Mucosa of rectum (tissue), 2 donors: ENCODE results near the gene MON2.

ENCODE experiments used
- H3K27ac ChIP-seq, 2 donors: one replicate each; pipeline ENCODE4 v1.7.0; 2013; ENCODE audit warnings: inconsistent platforms in 2 of 2, low read depth in 2 of 2, low read length in 2 of 2
- H3K27me3 ChIP-seq, 2 donors: one replicate each; pipeline ENCODE4 v1.7.0; 2013; ENCODE audit warnings: low read length in 2 of 2; ENCODE audit not compliant: control insufficient read depth in 2 of 2, insufficient read depth in 2 of 2
- H3K36me3 ChIP-seq, 2 donors: one replicate each; pipeline ENCODE4 v1.7.0; 2013; ENCODE audit warnings: low read length in 2 of 2; ENCODE audit not compliant: control insufficient read depth in 2 of 2, insufficient read depth in 2 of 2
- H3K4me1 ChIP-seq, 2 donors: one replicate each; pipeline ENCODE4 v1.7.0; 2013; ENCODE audit warnings: low read length in 2 of 2, mild to moderate bottlenecking in 1 of 2; ENCODE audit not compliant: control insufficient read depth in 2 of 2, insufficient read depth in 2 of 2
- H3K4me3 ChIP-seq, 2 donors: one replicate each; pipeline ENCODE4 v1.7.0; 2013; ENCODE audit warnings: low read length in 2 of 2
- H3K9ac ChIP-seq, 2 donors: one replicate each; pipeline ENCODE4 v1.7.0; 2013; ENCODE audit warnings: low read length in 2 of 2, low read depth in 1 of 2, mild to moderate bottlenecking in 1 of 2
- H3K9me3 ChIP-seq, 2 donors: one replicate each; pipeline ENCODE4 v1.7.0; 2013; ENCODE audit warnings: low read length in 2 of 2; ENCODE audit not compliant: control insufficient read depth in 2 of 2
- donor health status: healthy.
- donor health status: Normal muscosa, but diverticular disease.

MON2 gene

DNA sequence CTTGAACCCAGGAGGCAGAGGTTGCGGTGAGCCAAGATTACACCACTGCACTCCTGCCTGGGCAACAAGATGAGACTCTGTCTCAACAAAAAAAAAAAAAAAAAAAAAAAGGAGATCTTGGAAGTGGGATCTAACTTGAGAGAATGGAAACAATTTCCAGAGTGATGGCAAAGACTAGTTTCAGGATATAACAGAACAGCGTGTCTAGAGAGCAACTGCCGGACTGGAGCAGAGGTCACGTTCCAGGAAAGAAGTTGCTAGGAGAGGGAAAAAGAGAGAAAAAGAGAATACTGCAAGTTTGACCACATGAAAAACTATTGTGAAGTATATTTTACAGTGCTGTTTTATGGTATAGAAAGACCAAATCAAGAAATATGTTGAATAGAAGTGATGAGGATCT lies 118.0 kb downstream of the MON2 start:
- Histone ChIP-seq H3K27me3 (no peaks in the 10 kb centered on the region), H3K9me3 (no peaks in the 10 kb centered on the region), H3K27ac (no peak overlapping the region), H3K4me1 (no peaks in the 10 kb centered on the region), H3K36me3 (peaks cover 11 to 13% of the 10 kb centered on the region in 2 donors), H3K9ac (no peak overlapping the region), H3K4me3 (no peak overlapping the region)

DNA sequence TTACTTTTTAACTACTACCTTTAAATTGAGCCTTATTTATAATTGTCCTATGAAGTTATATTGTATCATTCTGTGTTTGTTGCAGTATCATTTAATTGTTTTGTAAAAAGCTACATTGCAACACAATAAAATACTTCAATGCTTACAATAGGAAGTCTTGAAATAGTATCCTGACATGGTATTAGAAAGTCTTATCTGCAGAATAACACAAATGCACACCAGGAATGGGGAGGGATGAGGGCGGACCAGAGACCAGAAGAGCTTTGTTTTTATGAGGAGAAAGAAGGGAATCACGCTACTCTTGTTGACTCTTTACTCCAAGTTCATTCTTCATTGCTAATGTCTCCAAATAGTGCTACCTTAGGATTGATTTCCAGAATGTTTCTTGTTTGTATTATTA lies 120.2 kb downstream of the MON2 start:
- Histone ChIP-seq H3K36me3 (peaks cover 13 to 19% of the 10 kb centered on the region in 2 donors), H3K27ac (no peak overlapping the region), H3K4me3 (no peak overlapping the region), H3K4me1 (no peaks in the 10 kb centered on the region), H3K9ac (no peak overlapping the region), H3K9me3 (no peaks in the 10 kb centered on the region), H3K27me3 (no peaks in the 10 kb centered on the region)

DNA sequence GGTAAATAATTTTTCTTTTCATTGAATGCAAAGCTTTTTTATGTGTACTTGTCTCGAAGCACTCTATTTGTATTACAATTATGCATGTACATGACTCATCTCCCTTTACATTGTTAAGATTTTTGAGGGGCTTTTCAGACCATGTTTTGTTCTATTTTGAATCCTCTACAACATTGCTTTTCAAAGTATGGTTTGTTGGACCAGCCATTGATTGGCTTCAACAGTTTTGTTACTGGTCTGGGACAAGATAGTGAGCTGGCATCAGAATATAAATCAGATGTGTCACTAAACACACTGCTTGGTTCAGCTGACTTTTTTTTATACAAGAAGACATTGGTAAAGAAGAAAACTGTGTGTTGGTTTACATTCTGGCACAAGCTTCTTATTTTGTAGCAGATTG lies 122.3 kb downstream of the MON2 start:
- no peaks in the 10 kb centered on the region for H3K4me1 ChIP-seq
- H3K4me3 ChIP-seq, result no peak overlapping the region
- H3K27ac ChIP-seq, result no peak overlapping the region
- peaks cover 13 to 25% of the 10 kb centered on the region in 2 donors for H3K36me3 ChIP-seq
- H3K9me3 ChIP-seq, result no peaks in the 10 kb centered on the region
- H3K27me3 ChIP-seq, result no peaks in the 10 kb centered on the region
- no peak overlapping the region for H3K9ac ChIP-seq

DNA sequence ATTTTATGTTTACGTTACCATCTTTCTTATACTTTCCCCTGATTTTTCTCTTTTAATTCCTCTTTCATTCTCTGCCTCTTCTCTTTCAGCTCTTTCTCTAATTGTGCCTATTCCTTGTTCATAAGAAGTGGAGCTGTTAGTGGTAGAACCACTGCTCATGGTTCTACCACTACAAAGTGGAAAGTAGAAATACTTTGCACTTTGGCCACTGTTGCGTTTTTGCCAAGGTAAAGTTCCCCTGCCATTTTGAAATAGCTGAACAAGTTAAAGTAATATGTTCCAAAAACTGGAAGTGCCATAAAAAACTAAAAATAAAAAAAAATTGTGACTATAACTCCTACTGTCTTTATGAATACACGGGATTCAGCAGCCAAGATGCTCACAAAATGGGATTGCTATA lies 130.6 kb downstream of the MON2 start:
- Histone ChIP-seq H3K4me1 (peaks cover 3 to 6% of the 10 kb centered on the region in 2 donors), H3K27ac (no peak overlapping the region), H3K27me3 (no peaks in the 10 kb centered on the region), H3K9ac (no peak overlapping the region), H3K36me3 (peaks cover 0 to 6% of the 10 kb centered on the region in 2 donors), H3K9me3 (no peaks in the 10 kb centered on the region), H3K4me3 (no peak overlapping the region)

DNA sequence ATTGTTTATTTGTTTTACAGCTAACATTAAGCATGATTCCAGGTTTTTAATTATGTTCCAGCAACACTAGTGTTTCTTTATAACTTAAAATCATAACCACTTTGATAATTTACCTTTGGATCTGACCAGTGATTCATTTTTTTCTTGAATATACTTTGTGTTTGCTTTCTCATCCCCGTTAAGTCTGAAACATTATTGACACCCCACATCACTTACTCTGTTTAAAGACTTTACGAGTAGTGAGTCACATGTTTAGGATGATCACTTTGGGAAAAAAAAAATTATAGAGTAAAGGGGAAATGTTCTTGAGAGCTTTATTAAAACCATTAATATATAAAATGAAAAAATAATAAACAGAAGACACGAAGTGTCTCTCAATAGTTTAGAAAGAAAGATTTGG lies 132.2 kb downstream of the MON2 start:
- peaks cover 3 to 6% of the 10 kb centered on the region in 2 donors for H3K4me1 ChIP-seq
- H3K27me3 ChIP-seq, result no peaks in the 10 kb centered on the region
- H3K9me3 ChIP-seq, result no peaks in the 10 kb centered on the region
- no peak overlapping the region for H3K9ac ChIP-seq
- no peak overlapping the region for H3K4me3 ChIP-seq
- H3K27ac ChIP-seq, result no peak overlapping the region
- no peaks in the 10 kb centered on the region for H3K36me3 ChIP-seq

DNA sequence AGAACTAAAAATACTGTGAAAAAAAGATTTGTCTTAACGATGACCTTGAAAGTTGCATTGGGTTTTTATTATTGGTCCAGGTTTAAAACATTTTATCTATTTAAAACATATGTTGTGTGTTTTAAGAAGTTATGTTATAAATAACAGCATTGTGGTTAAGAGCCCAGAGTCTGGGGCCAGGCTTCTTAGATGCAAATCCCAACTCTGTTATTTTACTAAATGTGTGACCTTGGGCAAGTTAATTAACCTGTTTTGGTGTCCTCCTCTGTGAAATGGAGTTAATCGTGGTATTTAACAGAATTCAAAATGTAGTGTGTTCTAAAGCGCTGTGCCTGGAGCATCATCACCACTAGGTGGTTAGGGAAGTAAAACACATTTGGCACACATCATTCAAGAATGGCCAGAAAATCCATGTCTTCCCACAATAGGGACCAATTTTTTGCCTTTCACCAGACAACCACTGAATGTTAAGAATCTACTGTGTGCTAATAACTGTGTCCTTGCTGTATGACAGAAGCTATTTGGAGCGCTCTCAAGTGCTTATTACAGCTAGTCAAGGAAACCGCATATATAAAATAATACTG lies 133.3 kb downstream of the MON2 start:
- no peak overlapping the region for H3K27ac ChIP-seq

DNA sequence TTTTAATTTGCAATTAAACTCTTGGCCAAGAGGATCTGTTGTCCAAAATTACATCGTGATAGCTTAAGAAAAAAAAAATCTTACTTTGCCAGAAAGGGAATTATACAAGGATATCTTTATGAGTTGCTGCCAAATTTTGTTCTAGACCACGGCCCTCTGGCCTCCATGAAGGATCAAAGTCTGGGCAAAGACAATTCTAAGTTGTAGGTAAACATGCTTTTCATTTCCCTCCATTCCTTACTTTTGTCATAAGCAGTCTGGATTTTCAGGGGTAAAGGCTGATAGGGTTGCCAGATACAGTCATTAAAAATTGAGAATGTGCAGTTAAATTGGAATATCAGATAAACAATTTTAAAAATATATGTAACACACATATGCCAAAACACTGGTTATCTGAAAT lies 135.1 kb downstream of the MON2 start:
- Histone ChIP-seq H3K27me3 (no peaks in the 10 kb centered on the region), H3K9ac (peak overlapping the region in 1 of 2 donors; percentile 89), H3K4me3 (peak overlapping the region; percentile 84 to 86), H3K27ac (peak overlapping the region; percentile 98 to 99), H3K36me3 (no peaks in the 10 kb centered on the region), H3K4me1 (peaks cover 0 to 3% of the 10 kb centered on the region in 2 donors), H3K9me3 (no peaks in the 10 kb centered on the region)

More for the DNA sequence above, 133.3 kb downstream of the MON2 start:
- Histone ChIP-seq H3K9ac (no peak overlapping the region), H3K4me3 (no peak overlapping the region), H3K4me1 (peaks cover 1 to 3% of the 10 kb centered on the region in 2 donors), H3K36me3 (no peaks in the 10 kb centered on the region), H3K27me3 (no peaks in the 10 kb centered on the region), H3K9me3 (no peaks in the 10 kb centered on the region)

DNA sequence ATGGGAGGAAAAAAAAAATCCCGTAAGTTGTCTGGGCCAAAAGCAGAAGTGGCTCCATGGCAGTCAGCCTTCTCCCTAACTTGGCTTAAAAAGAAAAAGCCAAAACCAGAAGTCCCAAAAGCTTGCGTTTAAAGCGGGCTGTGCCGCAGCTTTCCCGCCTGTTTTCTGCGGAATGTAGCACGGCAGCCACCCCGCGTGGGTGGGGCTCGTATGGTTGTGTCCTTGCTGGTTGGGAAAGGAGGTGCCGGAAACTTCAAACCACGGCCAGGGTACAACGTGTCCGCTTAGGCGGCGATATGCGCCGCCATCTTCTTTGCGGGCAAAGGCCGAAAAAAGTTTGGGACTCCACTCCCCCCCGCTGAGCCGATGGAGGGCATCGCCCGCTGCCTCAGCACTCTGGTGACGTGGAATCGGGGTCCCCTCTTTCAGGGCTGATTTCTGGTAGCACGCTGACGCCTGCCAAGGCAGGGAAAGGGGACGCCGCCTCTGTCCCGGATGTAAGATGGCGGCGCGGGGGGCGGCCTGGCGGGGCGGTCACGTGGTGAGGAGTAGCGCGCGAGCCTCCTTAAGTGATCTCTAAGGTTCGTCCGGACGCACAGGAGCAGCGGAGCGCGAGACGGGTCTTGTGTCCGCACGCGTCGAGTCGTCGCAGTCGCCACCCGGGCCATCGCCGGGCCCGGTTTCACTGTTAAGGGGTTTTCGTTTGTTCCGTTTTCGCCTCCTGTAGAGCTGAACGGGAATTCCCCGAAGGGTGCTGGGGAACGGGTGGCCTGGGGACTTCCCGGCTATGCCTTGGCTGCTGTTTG lies 135.8 kb downstream of the MON2 start:
- Histone ChIP-seq H3K9me3 (no peaks in the 10 kb centered on the region), H3K27ac (peak overlapping the region; percentile 98 to 99), H3K27me3 (no peaks in the 10 kb centered on the region), H3K9ac (peak overlapping the region; percentile 83 to 89), H3K4me3 (peak overlapping the region; percentile 84 to 86), H3K4me1 (peaks cover 0 to 3% of the 10 kb centered on the region in 2 donors), H3K36me3 (no peaks in the 10 kb centered on the region)

DNA sequence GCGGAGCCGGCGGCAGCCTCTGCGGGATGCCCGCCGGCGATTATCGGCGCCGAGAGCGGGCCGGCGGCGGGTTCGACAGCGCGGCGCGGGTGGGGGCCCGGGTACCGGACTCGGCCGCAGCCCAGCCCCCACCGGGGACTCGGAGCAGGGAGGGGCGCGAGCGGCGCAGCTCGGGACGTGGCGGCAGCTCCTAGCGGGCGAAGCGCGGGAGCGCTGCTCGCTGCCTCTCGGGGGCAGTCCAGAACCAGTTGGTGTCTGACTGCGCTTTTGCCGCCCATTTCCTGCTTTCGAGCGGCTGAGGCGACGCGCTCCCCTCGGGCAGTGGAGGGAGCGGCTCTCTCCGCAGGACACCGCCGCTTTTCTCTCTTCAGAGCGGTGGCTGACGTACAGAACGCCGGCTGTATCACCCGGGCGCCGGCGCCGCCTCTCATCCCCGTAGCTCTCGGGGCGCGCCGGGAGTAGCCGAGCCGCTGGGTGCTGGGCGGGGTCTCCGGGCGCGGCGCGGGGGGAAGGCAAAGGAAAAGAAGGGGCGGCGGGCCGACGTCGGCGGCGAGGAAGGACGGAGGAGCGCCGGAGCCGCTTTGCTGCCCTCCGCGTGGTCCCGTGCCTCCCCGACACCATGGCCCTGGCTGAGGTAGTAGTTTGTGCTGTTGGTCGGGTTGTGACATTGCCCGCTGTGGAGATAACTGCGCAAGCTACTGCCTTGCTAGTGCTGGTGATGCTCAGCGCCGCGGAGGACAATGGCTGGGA lies 136.6 kb downstream of the MON2 start:
- no peaks in the 10 kb centered on the region for H3K9me3 ChIP-seq
- peak overlapping the region; percentile 98 to 99 for H3K27ac ChIP-seq
- no peaks in the 10 kb centered on the region for H3K36me3 ChIP-seq
- peaks cover 0 to 3% of the 10 kb centered on the region in 2 donors for H3K4me1 ChIP-seq
- H3K27me3 ChIP-seq, result no peaks in the 10 kb centered on the region
- H3K9ac ChIP-seq, result peak overlapping the region; percentile 83 to 89
- H3K4me3 ChIP-seq, result peak overlapping the region; percentile 84 to 86

DNA sequence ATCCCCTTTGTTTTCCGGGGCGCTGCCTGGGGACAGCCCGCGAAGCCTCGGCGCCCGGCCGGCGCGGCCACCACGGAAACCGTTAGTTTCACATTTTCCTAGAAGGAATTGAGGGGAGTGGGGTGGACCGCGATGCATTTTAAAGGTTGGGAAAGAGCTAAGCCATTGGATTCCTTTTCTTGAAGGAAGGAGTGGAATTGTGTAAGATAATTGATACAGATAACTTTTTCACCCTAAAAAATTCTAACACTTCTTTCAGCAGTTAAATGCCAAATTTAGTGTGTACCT lies 137.1 kb downstream of the MON2 start:
- H3K36me3 ChIP-seq, result no peaks in the 10 kb centered on the region
- no peaks in the 10 kb centered on the region for H3K9me3 ChIP-seq
- peak overlapping the region; percentile 98 to 99 for H3K27ac ChIP-seq
- H3K9ac ChIP-seq, result peak overlapping the region; percentile 83 to 89
- H3K4me3 ChIP-seq, result peak overlapping the region; percentile 84 to 86
- peaks cover 0 to 3% of the 10 kb centered on the region in 2 donors for H3K4me1 ChIP-seq
- H3K27me3 ChIP-seq, result no peaks in the 10 kb centered on the region
